NCI-H2227 (cell line): ENCODE results near the gene HAPLN2.
"Not testable (repeated sequence)": the region's sequence is repeated elsewhere in the genome, so short reads cannot be mapped to it uniquely, and the experiment has no call there.

Experiments used
- DNase-seq: peaks from one replicate; lab custom pipeline; 2025; ENCODE audit not compliant: unreplicated experiment; lab: John Stamatoyannopoulos, UW

HAPLN2 gene

GRCh38 chr1:156618853-156619581, at the start of gene HAPLN2:
HAPLN2 (plus strand) TSS chr1:156619415; CDS start chr1:156623491, 4,076 bp downstream.
- peak; percentile 41 for DNase-seq

DNA sequence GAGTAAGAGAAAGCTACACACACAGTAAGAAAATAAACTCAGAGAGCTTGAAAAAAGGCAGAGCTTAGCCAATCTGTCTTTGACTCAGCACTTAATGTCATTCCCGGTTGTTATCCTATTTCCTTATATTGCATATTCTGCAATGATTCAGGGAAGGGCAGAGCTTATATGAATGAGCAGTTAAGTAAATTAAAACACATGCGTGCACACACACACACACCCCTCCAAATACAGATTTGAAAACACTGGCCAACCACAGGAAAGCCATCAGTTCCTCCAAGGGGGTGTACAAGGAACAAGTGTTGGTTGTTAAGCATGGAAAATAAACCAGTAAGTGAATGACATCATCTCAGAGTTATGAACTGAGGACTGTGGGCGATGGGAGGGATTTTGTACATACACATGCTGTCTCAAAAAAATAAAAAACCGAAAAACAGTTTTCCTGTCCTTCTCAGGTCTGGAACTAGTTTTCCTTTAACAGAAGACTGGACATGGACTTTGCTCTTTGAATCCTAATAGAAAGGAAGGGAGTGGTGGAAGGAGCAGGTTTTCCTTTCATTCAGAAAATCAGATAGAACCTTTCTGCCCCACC, 47.9 kb upstream of the HAPLN2 start:
- DNase-seq = peak; percentile 22

- DNase-seq = peak; percentile 95
Observed at GRCh38 chr1:156571919-156572662, 47.1 kb upstream of the HAPLN2 start, which contains the start of gene IQGAP3. IQGAP3 (minus strand) TSS chr1:156572565; CDS start chr1:156572529, 36 bp downstream.

DNA sequence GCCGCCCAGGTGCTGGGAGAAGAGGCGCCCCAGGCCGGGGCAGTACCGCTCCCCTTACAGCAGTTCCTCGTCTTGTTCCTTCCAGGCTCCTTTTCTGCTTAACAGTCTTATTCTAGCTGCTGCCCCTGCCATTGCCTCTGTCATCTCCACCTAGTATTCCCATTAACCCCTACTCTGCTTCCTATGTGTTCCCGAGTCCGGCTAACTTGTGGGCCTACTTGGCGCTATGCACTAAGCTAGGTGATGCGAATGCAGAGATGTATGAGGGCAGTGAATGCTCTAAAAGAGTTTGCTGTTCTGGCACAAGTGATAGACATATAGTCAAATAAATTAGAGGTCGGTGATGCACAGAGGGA, 46.6 kb upstream of the HAPLN2 start:
- no peak for DNase-seq

DNA sequence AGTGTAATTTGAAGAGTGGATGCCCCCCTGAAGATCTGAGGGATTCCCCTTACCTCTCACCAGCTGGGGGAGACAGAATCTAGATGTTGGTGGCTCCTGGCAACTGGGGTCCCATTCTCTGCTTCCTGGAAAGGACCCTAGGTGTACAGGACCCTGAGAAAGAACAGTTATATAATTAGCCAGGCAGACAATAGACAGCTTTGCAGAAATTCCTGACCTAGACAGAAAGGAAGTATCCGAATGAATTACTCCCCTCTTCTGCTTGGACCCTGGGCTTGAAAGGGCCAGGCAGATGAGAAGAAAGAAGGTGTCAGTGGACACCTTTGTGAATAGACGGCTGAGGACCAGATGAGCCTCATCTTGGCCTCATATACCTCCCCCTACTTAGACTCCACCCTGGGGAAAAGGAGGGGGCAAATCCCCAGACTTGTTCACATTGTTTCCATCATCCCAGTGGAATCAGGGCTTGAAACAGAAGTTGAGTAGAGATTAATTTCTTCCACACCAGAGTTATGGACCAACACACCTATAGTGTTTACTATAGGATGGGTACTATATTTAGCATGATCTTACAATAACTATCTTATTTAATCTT, 45.1 kb upstream of the HAPLN2 start:
- DNase-seq = no peak

DNA sequence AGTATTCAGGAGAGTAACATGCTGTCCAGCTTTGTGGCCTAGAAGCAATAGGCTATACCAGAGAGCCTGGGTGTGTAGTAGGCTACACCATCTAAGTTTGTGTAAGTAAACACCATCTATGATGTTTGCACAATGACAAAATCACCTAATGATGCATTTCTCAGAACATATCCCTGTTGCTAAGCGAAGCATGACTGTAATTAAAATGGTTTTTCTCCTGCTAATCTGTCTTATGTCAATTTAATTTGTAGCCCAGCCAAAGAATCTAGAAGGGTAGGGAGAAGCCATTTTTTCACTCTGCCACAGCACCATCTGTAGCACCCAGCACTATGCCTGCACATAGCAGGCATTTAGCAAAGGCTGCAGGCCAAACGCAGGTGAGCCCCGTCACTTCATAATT, 41.7 kb upstream of the HAPLN2 start:
- no peak for DNase-seq

- DNase-seq = no peak
Observed at GRCh38 chr1:156578055-156578454, 41.2 kb upstream of the HAPLN2 start.

DNA sequence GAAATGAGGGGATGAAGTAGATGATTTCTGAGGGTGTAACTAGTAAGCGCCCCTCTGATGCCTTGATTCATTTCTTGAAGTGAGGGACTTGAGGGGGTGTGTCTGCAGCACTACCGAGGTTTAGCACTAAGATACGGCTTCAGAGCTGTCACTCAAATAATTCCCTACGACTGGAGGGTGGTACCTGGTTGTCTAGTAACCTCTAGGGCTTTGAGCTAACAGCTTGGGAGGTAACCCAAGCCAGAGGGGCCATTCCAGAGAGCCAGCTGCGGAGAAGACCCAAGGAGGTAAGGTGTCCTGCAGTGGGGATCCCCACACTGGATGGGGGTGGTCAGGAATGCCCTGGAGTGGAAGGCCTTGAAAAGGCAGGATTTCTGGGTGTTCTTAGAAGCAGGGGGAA, 39.7 kb upstream of the HAPLN2 start, which contains the start of gene TTC24:
Gene TTC24, plus strand, starts transcription at position 252 of the 400 bp plus-strand sequence. CDS start 1,642 bp downstream, outside the sequence.
- DNase-seq = peak; percentile 44

GRCh38 chr1:156581661-156582387, 37.4 kb upstream of the HAPLN2 start:
- no peak for DNase-seq

- DNase-seq = no peak
Observed at GRCh38 chr1:156582388-156583017, 36.7 kb upstream of the HAPLN2 start.

DNA sequence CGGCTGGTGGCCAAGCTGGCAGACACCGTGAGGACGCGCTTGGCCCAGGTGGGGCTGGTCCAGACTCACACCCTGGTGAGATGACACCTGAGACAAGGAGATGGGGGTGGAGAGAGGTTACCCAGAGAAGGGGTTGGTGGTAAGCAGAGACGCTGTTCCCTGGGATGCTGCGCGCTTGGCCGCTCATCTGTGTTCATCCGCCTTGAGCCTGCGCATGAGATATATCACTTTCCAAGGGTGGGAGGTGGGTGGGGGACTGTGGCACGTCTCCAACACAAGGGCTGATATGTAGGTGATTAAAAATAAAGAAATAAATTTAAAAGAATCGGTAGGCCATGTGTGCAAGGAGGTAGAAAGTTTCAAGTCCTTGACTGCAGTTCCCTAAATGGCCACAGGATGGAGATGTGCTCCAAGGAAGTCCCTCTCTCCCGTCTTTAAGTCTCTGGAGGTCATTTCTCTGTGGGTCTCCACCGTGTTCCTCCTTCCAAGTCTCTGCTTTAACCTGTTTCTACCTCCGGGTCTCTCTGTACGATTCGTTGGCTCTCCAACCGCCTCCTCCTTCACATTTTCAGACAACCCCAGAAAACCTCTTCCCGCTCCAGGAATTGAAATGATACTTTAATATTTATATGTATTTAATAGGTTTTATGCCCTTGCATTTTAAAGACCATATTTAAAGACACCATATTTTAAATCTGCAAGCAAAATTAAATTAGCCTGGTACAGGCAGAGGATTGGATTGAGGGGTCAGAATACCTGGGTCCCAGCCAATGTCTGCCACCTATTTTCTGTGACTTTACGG, 35.2 kb upstream of the HAPLN2 start:
- peak; percentile 89 for DNase-seq

DNA sequence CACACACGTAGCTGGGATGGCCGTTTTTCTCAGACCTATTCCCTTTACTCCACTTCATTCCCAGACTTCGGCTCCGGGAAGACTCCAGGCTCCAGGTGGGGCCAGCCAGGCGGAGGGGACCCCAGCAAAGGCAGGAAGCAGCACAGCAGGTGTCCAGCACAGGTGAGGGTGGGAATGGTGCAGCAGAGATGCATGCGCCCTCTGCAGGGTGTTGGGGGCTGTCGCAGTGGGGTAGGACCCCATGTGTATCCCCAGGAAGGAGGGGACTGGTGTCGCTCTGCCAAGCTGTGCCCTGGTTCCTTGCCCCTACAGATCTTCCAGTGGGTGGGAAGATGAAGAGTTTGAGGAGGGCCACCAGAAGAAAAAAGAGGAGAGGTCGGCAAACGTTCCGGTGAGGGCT, 34.4 kb upstream of the HAPLN2 start:
- no peak for DNase-seq

DNA sequence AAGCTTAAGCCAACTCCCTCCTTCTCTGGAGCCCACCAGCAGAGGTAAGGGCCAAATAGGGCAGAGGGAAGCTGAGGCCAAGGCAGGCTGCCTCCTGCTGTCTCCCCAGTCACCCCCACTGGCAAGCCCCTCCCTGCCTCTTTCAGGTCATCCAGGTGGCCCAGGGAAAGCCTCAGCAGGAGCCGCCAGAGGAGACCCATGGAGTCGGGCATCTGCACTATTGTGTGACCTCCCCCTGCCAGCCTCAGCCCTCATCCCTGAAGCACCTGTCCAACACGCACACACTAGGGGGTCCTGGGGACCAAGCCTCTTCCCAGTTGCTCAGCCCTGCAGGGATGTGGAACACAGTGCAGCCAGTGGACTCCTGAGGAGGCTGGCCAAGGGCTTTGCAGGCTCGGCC, 32.9 kb upstream of the HAPLN2 start:
- DNase-seq = no peak

- DNase-seq = no peak
Observed at GRCh38 chr1:156586892-156587477, 32.2 kb upstream of the HAPLN2 start.

- DNase-seq = not testable (repeated sequence)
Observed at GRCh38 chr1:156587927-156588326, 31.3 kb upstream of the HAPLN2 start.

GRCh38 chr1:156589546-156589945, 29.7 kb upstream of the HAPLN2 start:
- no peak for DNase-seq

- DNase-seq = no peak
Observed at GRCh38 chr1:156590326-156591180, 28.7 kb upstream of the HAPLN2 start.

- DNase-seq = no peak
Observed at GRCh38 chr1:156591181-156591431, 28.1 kb upstream of the HAPLN2 start.
